ENCODE measurements around the gene TMEM185A.
"Not testable (repeated sequence)": the region's sequence is repeated elsewhere in the genome, so short reads cannot be mapped to it uniquely, and the experiment has no call there.

TMEM185A gene

DNA sequence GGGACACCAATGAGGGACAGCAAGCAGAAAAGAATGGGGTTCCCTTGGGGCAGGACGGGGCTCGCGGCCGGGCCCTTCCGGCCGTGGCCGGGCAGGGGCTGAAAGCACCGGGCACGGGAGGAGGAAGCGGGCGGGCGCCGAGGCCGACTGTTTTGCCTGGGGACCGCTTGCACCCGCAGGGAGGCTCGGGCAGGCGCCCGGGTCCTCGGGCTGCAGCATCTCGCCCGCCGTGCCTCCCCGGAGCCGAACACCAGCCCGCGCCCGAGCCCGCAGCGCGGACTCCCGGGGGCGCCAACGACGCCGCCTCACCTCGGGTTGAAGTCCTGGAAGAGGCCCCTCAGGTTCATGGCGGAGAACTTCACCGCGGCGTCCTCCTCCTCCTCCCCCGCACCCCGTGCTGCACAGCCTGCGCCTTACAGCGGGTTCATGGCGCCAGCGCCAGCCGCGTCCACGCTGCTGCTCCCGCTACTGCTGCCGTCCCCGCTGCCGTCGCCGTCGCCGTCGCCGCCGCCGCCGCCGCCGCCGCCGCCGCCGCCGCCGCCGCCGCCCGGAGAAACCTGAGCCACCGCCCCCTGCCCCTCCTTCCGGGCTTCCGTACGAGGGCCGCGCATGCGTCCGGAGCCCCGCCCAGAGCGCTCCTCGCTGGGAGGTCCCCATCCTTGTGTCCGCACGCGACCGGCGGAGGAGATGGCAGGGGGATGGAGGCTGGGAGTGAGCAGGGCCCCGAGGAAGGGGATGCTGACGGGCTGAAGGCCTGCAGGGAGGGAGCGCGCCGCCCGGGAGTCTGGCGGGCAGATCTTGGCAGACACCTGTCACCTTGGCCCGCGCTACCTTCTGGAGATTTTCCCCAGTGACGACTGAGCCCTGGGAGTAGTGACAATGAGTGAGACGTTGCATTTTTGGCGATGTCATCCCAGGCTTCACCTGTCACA, at the start of gene TMEM185A:
TSS of gene TMEM185A (minus strand) at position 559 of the 932 bp plus-strand sequence. CDS start at position 347, 212 bp downstream.
- DNase-seq = peak; percentile 79

GRCh38 chrX:149681182-149681581, 49.6 kb upstream of the TMEM185A start:
- no peak for DNase-seq

DNA sequence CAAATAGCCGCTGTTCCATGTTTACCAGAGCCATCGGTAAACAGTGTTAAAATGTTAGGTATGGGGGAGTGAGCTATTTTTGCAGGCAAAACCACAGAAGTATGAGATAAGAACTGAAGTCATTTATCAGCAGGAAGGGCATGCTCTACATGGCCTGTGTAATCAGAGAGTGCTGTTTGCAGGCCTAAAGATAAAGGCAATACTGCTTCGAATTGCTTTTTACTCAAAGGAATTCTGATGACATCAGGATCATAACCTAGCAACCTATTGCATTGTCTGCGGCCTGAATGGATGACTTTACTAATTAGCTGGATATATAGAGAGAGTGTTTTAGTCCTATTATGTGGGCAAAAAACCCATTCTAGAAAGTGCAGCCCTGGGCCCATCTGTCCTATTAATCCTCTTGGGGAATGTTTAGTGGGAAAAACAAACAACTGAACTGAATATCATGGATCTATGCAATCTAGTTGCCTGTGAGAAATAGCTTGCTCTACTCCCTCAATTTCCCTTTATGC, 47.6 kb upstream of the TMEM185A start:
- not testable (repeated sequence) for DNase-seq

GRCh38 chrX:149675554-149675953, 44.0 kb upstream of the TMEM185A start:
- DNase-seq = not testable (repeated sequence)

- not testable (repeated sequence) for DNase-seq
These were observed 43.5 kb upstream of the TMEM185A start for GRCh38 chrX:149675088-149675487.

DNA sequence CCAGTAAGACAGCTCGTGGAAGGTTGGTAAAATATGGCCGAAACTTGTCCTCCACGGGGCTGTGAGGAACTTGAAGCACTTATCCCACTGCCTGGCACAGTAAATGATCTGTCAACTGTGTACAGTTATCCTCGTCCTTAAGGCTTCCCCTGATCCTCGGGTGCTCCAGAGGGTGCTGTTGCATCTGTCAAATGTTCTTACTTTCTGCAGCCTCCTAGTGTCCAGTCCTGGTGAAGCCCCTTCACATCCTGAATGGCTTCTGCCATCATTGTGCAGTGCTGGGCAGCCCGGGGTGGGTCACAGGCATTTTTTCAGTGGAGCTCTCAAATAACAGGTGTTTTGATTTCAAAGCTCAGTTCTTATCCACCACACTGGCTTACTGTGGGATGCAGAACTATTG, 29.0 kb upstream of the TMEM185A start:
- DNase-seq = not testable (repeated sequence)

GRCh38 chrX:149656260-149656884, 24.8 kb upstream of the TMEM185A start:
- not testable (repeated sequence) for DNase-seq

GRCh38 chrX:149652232-149652981, 20.8 kb upstream of the TMEM185A start:
- no peak for DNase-seq

DNA sequence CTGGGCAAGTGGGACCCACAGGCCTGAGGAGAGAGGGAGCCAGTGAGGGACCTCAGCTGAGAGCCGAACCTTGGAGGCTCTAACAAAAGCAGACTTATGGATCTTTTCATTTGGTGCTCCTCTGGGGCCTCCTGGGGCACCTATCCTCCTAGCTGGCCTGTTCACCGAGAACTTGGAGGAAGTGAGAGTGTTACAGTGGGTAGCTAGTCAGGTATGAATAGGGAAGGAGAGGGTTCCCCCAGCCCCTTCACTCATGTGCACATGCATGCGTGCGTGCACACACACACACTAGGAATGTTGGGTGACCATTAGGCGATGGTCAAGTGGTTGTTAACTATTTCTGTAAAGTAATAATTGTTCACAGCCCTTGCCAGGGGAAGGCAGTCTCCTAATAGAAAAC, 18.6 kb upstream of the TMEM185A start:
- DNase-seq = no peak

DNA sequence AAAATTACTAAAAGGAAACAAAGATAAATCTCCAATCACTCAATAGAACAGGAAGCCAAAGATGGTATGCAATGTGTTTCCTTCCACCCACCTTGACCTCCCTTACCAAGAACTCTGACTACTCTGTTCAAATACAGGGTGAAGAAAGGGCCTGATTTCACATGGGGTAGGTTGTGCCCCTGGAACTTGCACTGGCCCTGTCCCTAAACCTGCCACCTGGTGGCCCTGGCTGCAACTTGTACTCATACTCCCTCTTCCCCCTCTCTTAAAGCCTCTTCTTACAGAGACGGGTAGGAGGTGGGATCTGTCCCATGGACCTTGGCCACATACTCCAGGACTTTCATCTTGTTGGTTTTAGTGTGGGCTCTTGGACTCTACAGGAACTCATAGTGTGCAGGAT, 17.3 kb upstream of the TMEM185A start:
- no peak for DNase-seq

DNA sequence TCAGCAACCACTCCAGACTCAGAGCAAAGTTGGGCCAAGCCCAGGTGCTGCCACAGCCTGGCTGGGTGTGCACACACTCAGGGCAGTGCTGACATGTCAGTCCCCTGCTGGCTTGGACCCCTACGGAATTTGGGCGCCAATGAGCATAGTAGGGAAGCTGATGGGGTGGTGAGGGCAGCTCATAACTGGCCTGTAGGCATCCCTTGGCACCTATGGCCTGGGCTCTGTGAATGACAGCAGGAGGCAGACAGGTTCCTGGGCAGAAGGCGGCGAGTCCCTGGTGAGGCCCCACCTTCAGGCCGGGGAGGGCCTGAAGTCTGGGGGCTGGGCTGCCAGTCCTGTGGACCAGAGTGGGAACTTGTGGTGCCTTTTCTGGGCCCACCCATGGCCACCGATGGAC, 15.9 kb upstream of the TMEM185A start:
- no peak for DNase-seq

DNA sequence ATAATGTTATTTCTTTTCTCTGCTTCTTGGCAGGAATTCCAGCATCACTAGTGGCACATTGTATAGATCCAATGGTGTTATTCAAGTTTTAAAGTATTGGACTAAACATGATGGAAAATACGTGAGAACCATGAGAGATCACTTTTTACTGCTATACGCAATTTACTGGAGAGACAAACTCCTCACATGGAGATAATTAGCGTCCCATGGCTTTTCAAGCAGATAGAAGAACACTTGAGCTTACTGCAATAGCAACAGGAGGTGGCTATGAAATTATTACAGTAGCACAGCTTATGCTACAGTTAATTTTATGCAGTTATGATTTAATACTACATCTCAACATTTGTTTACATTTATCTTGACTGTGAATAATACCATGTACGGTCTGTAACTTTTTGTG, 11.9 kb upstream of the TMEM185A start:
- DNase-seq = no peak

DNA sequence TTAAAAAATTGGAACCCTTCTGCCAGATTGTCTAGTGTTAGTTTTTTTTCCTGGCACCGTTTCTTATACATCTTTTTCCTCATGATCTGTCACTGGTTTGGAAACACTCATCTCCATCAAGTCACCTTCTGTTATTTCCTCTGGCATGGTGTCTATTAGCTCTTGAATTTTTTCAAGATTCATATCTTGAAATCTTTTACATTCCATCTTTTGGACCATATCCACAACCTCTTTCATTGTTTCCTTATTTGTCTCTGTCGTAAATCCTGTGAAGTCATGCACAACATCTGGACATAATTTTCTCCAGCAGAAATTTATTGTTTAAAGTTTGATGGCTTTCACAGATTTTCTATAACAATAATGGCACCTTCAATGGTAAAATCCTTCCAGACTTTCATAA, 10.2 kb upstream of the TMEM185A start:
- DNase-seq = no peak

DNA sequence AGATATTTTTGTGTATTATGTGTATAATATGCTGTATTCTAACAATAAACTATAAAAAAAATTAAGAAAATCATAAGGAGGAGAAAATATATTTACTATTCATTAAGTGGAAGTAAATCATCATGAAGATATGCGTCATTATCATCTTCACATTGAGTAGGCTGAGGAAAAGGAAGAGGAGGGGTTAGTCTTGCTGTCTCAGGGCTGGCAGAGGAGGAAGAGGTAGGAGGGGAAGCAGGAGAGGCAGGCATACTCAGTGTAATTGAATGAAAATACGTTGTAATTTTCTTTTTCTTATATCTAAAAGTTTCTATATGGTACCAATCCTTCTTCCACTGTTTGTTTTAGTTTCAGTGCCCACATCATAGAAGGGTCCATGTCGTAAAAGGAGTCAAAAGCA, 9.8 kb upstream of the TMEM185A start:
- no peak for DNase-seq

DNA sequence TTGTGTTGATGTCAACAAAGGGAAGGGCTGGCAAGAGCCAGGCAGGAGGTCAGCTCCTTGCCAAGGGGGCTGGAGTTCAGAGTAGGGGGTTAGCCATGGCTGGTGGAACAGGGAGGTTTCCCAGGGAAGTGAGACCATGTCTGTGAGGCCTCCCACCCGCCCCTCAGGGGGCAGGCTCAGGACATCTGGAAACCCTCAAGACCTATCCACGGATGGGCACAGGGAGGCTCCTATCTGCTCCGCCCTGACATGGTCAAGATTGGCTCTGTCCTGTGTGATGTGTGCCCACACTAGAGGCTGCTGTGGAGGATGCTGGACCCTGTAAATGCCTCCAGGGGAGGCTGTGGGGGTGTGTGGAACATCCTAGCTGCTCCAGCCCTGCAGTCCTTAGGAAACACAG, 8.0 kb upstream of the TMEM185A start:
- no peak for DNase-seq

GRCh38 chrX:149638860-149639259, 7.3 kb upstream of the TMEM185A start:
- no peak for DNase-seq

DNA sequence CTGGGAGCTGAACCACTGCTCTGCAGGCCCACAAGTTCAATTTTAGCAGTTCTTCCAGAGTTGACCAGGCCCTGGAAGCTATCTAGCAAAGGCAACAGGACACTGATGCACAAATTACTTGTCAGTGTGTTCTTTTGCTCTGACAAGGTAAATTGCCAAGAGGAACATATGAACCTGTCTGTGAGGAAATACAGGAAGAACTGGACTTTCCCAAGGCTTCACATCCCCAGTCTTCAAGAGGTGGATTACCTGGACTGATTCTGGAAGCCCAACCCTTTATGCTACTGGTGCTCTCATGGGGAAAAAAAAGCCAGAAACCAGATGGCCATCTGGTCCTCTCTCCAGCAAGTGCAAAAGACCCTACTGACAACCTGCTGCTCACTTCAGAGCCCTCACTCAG, 1.9 kb upstream of the TMEM185A start:
- no peak for DNase-seq

DNA sequence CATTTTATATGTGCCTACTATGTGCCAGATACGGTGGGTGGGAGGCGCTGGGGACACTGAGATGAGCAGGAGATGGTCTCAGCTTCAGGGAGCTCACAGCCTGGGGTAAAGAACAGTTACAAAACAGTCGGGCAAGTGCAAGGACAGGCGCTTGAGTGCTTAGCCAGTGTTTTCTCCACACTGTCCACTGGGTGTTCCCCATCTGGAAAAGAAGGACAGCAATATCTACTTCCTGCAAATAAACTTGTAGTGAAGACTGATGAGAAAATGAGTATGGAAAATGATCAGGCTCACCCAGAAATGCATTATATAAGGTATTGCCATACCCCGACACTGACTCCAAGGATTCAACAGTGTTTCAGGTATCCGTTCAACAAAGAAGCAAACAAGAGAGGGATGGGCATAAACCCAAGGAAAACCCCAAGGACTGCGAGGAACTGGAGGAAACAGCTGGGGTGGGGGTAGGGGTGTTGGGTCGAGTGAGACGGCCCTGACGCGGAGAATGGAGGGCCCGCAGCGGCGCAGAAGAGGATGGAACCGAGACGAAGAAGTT, 835 bp downstream of the TMEM185A start:
- DNase-seq = no peak

GRCh38 chrX:149629730-149630387, 1.7 kb downstream of the TMEM185A start:
- DNase-seq = no peak

GRCh38 chrX:149628768-149629167, 2.8 kb downstream of the TMEM185A start:
- no peak for DNase-seq

GRCh38 chrX:149628280-149628679, 3.3 kb downstream of the TMEM185A start:
- no peak for DNase-seq

DNA sequence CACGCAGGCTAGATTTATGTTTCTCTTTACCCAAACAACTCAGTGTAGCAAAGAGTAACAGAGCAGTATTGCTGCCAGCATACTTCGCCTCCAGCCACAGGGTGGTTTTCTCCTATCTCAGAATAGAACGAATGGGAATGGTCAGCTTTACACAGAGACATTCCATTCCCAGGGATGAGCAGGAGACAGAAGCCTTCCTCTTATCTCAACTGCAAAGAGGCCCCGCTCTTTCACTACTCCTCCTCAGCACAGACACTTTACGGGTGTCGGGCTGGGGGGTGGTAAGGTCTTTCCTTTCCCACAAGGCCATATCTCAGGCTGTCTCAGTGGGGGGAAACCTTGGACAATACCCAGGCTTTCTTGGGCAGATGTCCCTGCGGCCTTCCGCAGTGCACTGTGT, 4.8 kb downstream of the TMEM185A start:
- not testable (repeated sequence) for DNase-seq
